Fibroblast of skin of scalp (primary cell): ENCODE measurements around the gene GZF1.
"Not testable (repeated sequence)": the region's sequence is repeated elsewhere in the genome, so short reads cannot be mapped to it uniquely, and the experiment has no call there.

ENCODE experiments used
- DNase-seq: peaks from one replicate; pipeline ENCODE4 v3.0.0-alpha.2; 2013

Gene GZF1

GRCh38 chr20:23347791-23348190 lies 14.2 kb upstream of the GZF1 start:
- DNase-seq, result no peak

GRCh38 chr20:23348510-23348909 lies 13.5 kb upstream of the GZF1 start:
- DNase-seq, result not testable (repeated sequence)

- DNase-seq, result no peak
Observed at GRCh38 chr20:23349338-23350195, 12.4 kb upstream of the GZF1 start.

GRCh38 chr20:23350196-23350903 lies 11.6 kb upstream of the GZF1 start, which contains the start of gene NXT1:
Gene NXT1, plus strand, starts transcription at chr20:23350791. Its CDS starts 3,251 bp downstream, at chr20:23354042.
- peak; percentile 99 for DNase-seq

- DNase-seq, result peak; percentile 38
Observed at GRCh38 chr20:23350904-23351838, 10.8 kb upstream of the GZF1 start.

- no peak for DNase-seq
Observed at GRCh38 chr20:23356203-23356602, 5.8 kb upstream of the GZF1 start.

- peak; percentile 100 for DNase-seq
Observed at GRCh38 chr20:23357767-23358562, 4.0 kb upstream of the GZF1 start.

- no peak for DNase-seq
Observed at GRCh38 chr20:23358563-23358906, 3.4 kb upstream of the GZF1 start.

- DNase-seq, result no peak
Observed at GRCh38 chr20:23358923-23359593, 2.9 kb upstream of the GZF1 start.

GRCh38 chr20:23360531-23360930 lies 1.5 kb upstream of the GZF1 start:
- no peak for DNase-seq

- no peak for DNase-seq
Observed at GRCh38 chr20:23361119-23361475, 885 bp upstream of the GZF1 start.

GRCh38 chr20:23362392-23363256 lies 642 bp downstream of the GZF1 start:
- DNase-seq, result peak; percentile 14

GRCh38 chr20:23363257-23363649 lies 1.3 kb downstream of the GZF1 start:
- no peak for DNase-seq

GRCh38 chr20:23365390-23366165 lies 3.6 kb downstream of the GZF1 start:
- DNase-seq, result no peak

- no peak for DNase-seq
Observed at GRCh38 chr20:23366384-23366783, 4.4 kb downstream of the GZF1 start.

GRCh38 chr20:23367770-23368169 lies 5.8 kb downstream of the GZF1 start:
- DNase-seq, result no peak

GRCh38 chr20:23368316-23369071 lies 6.5 kb downstream of the GZF1 start:
- peak; percentile 27 for DNase-seq

GRCh38 chr20:23369072-23369823 lies 7.3 kb downstream of the GZF1 start:
- DNase-seq, result no peak
